Subcutaneous abdominal adipose tissue (tissue), 5 donors: ENCODE data around the gene IFI27L1.
A peak's percentile ranks its signal among the peaks of the same experiment; 100 is the strongest.

Experiments
- H3K27ac ChIP-seq: one replicate; pipeline ENCODE4 v1.7.0; 2013; ENCODE audit warnings: low read depth, mild to moderate bottlenecking, inconsistent platforms, low read length, moderate library complexity
- H3K27me3 ChIP-seq, 5 donors: one replicate each; pipeline ENCODE4 v1.7.0; 2013; ENCODE audit warnings: low read length in 5 of 5, inconsistent platforms in 1 of 5; ENCODE audit not compliant: control insufficient read depth in 5 of 5, insufficient read depth in 4 of 5
- H3K36me3 ChIP-seq, 5 donors: one replicate each; pipeline ENCODE4 v1.7.0; 2013; ENCODE audit warnings: low read length in 5 of 5; ENCODE audit not compliant: control insufficient read depth in 5 of 5, insufficient read depth in 5 of 5
- H3K4me1 ChIP-seq, 5 donors: one replicate each; pipeline ENCODE4 v1.7.0; 2013; ENCODE audit warnings: low read length in 5 of 5, mild to moderate bottlenecking in 3 of 5, moderate library complexity in 1 of 5; ENCODE audit not compliant: control insufficient read depth in 5 of 5, insufficient read depth in 5 of 5
- H3K4me3 ChIP-seq, 5 donors: one replicate each; pipeline ENCODE4 v1.7.0; 2013; ENCODE audit warnings: low read length in 5 of 5, low read depth in 1 of 5
- H3K9ac ChIP-seq, 5 donors: one replicate each; pipeline ENCODE4 v1.7.0; 2013; ENCODE audit warnings: low read length in 5 of 5, mild to moderate bottlenecking in 4 of 5, moderate library complexity in 3 of 5
- H3K9me3 ChIP-seq, 5 donors: one replicate each; pipeline ENCODE4 v1.7.0; 2013; ENCODE audit warnings: low read length in 5 of 5; ENCODE audit not compliant: control insufficient read depth in 5 of 5
- donor health status: healthy.
- donor health status: healthy.
- donor health status: healthy.
- donor health status: healthy.
- donor health status: healthy.

IFI27L1 gene

DNA sequence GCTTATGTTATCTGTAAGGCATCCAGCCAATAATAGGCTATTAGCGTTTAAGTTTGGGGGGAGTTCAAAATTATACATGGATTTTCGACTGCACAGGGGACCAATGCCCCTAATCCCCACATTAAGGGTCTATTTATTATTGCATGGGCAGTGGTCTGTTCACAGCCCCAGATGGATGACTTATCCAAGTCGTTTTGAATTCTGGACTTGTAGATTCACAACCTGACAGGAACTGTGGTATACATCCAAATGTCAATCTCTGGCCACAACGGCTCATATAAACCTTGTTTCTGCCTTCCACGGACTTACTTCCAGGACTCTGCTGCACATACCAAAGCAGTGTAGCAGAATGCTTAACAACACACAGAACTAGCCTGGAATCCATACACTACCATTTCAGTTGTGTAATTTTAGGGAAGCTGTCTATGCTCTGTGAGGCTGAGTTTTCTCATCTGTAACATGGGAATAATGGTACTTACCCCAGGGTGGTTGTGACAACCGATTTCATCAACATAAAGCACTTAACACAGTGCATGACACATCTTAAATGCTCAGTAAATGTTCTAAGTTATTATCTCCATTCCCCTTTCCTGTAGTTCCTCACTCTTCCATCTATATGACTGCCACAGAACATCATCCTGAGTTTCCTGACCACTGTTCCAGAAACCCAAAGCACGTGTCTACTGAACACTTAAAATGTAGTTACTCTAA, 3.8 kb upstream of the IFI27L1 start:
- Histone ChIP-seq H3K4me3 (peak overlapping the region; percentile 29 to 90 (median 52)), H3K27ac (no peak overlapping the region), H3K4me1 (peaks cover 13 to 55% (median 49%) of the 10 kb centered on the region in 5 donors), H3K27me3 (no peaks in the 10 kb centered on the region), H3K9me3 (peaks cover 2 to 14% (median 12%) of the 10 kb centered on the region in 5 donors), H3K9ac (peak overlapping the region in 2 of 5 donors; percentile 6 to 56), H3K36me3 (peaks cover 12 to 20% (median 15%) of the 10 kb centered on the region in 5 donors)

DNA sequence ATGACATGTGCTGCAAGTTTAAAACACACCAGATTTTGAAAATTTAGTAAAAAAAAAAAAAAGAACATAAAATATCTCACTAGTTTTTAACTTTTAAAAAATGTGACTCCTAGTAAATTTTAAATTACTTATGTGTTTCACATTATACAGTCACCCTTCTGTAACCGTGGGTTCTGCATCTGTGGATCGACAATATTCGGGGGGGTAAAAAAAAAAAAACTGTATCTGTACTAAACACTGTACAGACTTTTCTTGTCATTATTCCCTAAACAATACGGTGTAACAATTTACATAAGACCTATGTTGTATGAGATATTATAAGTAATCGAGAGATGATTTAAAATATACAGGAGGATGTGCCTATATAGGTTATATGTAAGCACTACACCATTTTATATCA, 3.3 kb upstream of the IFI27L1 start:
- H3K27ac ChIP-seq = no peak overlapping the region
- H3K9ac ChIP-seq = peak overlapping the region in 3 of 5 donors; percentile 6 to 64 (median 56)
- H3K36me3 ChIP-seq = peaks cover 12 to 20% (median 15%) of the 10 kb centered on the region in 5 donors
- peak overlapping the region; percentile 87 to 96 (median 90) for H3K4me3 ChIP-seq
- peaks cover 2 to 14% (median 12%) of the 10 kb centered on the region in 5 donors for H3K9me3 ChIP-seq
- H3K4me1 ChIP-seq = peaks cover 13 to 56% (median 49%) of the 10 kb centered on the region in 5 donors
- H3K27me3 ChIP-seq = no peaks in the 10 kb centered on the region

DNA sequence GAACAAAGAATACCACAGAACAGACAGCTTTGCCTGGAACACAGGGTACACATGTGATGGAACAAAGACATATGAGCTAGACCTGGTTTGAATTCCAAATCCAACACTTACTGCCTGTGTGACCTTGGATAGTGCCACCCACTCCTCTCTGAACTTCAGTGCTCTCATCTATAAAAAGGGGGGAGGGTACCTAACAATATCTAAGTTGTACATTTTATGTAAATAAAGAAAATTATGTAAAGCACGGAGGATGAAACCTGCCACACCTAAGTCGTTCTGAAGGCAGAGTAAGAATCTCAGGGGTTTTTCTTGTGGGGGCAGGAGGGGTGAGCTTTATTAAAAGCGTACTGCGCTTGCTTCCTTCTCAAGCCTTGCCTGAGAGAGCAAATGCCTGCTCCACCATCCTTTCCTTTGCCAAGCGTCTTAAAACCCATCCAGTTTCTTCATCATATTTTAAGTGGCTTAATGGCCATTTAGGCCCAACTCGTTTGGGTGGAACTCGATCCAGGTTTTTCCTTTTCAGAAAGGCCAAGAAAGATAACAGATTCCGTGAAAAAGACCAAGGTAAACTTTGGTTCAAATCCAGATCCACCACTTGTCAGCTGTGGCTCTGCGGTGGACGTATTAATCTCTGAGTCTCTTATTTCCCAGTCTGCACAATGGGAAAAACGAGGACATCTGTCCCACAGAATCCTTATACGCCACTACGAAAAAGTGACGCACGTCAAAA, 1.1 kb upstream of the IFI27L1 start:
- Histone ChIP-seq H3K9ac (peak overlapping the region; percentile 75 to 98 (median 96)), H3K9me3 (peaks cover 0 to 8% (median 6%) of the 10 kb centered on the region in 5 donors), H3K4me1 (peaks cover 13 to 56% (median 49%) of the 10 kb centered on the region in 5 donors), H3K4me3 (peak overlapping the region; percentile 87 to 96 (median 90)), H3K27ac (peak overlapping the region; percentile 94), H3K36me3 (peaks cover 8 to 20% (median 15%) of the 10 kb centered on the region in 5 donors), H3K27me3 (no peaks in the 10 kb centered on the region)

DNA sequence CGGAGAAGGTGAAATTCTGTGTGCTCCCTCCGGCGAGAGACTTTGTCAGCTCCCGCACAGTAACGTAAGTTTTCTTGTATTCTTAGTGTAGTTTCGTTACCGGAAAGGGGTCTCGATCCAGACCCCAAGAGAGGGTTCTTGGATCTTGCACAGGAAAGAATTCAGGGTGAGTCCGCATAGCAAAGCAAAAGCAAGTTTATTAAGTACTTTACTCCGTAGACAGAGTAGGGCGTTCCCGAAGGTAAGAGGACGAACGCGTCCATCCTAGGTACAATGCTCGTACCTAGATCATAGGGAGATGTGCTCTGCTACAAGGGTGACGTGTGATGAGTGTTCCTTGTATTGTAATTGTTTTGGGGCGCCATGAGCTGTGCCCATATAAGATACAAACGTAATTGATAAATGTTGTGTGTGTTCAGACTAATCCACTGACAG, 293 bp downstream of the IFI27L1 start:
- no peaks in the 10 kb centered on the region for H3K9me3 ChIP-seq
- H3K27me3 ChIP-seq = no peaks in the 10 kb centered on the region
- H3K36me3 ChIP-seq = peaks cover 8 to 20% (median 15%) of the 10 kb centered on the region in 5 donors
- H3K9ac ChIP-seq = peak overlapping the region; percentile 88 to 98 (median 96)
- H3K27ac ChIP-seq = peak overlapping the region; percentile 94
- peak overlapping the region; percentile 87 to 96 (median 90) for H3K4me3 ChIP-seq
- H3K4me1 ChIP-seq = peaks cover 13 to 50% (median 44%) of the 10 kb centered on the region in 5 donors

DNA sequence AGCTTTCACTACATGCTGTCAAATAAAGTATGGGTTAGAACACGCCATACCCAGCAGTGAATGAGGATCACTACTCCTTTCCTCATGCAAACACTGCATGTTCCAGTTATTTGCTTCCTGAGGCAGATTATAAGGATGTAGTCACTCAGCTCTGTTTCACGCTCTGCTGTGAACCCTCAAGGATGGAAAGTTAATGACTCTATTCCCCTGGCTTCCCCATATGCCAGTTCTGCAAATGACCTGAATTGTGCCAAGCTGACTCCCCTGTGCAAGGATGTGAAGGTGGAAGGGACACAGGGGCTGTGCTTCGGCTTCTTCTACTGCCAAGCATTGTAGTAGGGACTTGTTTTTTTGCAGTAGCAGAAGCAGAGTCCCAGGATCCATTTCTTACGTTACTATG, 6.8 kb downstream of the IFI27L1 start:
- Histone ChIP-seq H3K4me3 (no peak overlapping the region), H3K27ac (no peak overlapping the region), H3K36me3 (no peaks in the 10 kb centered on the region), H3K9me3 (no peaks in the 10 kb centered on the region), H3K4me1 (no peaks in the 10 kb centered on the region), H3K9ac (no peak overlapping the region), H3K27me3 (no peaks in the 10 kb centered on the region)

DNA sequence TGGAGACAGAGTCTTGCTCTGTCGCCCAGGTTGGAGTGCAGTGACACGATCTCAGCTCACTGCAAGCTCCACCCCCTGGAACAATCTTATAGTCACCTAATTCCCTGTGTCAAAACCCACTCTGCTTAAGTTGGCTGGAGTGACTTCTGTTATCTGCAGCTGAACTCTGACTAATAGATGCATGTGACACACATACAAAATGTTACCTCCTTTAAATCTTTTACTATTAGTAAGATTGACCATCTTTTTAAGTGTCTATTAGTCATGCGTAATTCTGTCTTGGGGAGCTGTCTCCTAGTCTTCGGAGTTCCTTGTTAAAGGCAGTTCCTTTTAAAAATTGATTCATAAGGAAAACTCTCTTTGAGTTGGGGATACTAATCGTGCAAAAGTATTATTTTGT, 7.4 kb downstream of the IFI27L1 start:
- no peak overlapping the region for H3K9ac ChIP-seq
- no peaks in the 10 kb centered on the region for H3K36me3 ChIP-seq
- H3K9me3 ChIP-seq = no peaks in the 10 kb centered on the region
- H3K4me3 ChIP-seq = no peak overlapping the region
- H3K4me1 ChIP-seq = no peaks in the 10 kb centered on the region
- no peak overlapping the region for H3K27ac ChIP-seq
- no peaks in the 10 kb centered on the region for H3K27me3 ChIP-seq

DNA sequence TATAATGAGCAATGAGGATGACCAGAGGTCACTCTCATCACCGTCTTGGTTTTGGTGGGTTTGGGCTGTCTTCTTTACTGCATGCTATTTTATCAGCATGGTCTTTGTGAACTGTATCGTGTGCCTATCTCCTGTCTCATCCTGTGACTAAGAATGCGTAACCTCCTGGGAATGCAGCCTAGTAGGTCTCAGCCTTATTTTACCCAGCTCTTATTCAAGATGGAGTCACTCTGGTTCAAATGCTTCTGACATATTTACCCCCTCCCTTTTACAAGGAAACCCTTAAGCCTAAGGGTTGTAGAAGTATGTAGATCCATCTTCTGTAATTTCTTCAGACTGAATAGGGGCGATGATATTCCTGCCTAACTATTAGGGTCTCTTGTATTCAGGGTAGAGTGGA, 8.4 kb downstream of the IFI27L1 start:
- Histone ChIP-seq H3K9ac (no peak overlapping the region), H3K9me3 (no peaks in the 10 kb centered on the region), H3K4me1 (no peaks in the 10 kb centered on the region), H3K4me3 (no peak overlapping the region), H3K27ac (no peak overlapping the region), H3K27me3 (no peaks in the 10 kb centered on the region), H3K36me3 (no peaks in the 10 kb centered on the region)

DNA sequence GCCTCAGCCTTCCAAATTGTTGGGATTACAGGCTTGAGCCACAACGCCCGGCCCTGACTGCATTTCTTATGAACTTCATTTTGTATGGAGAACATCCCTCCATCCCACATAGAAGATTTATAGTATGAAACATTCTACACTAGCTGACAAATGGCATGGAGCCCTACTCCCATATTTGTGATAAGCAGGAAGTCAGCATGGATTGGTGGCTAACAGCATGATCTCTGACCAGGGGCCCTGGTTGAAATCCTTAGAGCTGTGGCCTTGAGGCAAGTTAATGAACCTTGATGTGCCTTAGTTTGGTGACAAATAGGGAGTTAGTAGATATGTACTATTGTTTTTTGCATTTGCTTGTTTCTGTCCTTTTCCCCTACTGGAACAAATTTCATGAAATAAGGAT, 12.3 kb downstream of the IFI27L1 start:
- no peak overlapping the region for H3K9ac ChIP-seq
- no peaks in the 10 kb centered on the region for H3K27me3 ChIP-seq
- H3K4me1 ChIP-seq = no peaks in the 10 kb centered on the region
- H3K4me3 ChIP-seq = no peak overlapping the region
- peaks cover 0 to 7% (median 4%) of the 10 kb centered on the region in 5 donors for H3K36me3 ChIP-seq
- H3K27ac ChIP-seq = no peak overlapping the region
- no peaks in the 10 kb centered on the region for H3K9me3 ChIP-seq

DNA sequence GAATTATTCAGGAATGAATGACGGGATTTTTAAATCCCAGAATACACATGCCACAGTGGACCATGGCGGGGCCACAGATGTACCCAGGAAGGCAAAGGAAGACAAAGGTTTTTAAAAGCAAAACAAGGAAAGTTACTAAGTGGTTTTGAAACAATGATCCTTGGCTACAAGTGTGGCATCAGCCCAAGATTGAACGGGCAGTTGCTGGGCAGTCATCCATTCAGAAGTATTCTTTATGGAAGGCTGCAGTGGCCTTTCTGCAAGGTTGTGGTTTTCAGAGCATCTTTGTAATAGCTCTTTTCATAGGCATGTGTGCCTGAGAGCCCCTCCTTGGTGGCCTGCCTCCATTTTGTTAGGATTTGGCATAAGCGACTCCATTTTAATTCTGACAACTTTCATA, 16.0 kb downstream of the IFI27L1 start:
- peaks cover 0 to 8% (median 5%) of the 10 kb centered on the region in 5 donors for H3K4me1 ChIP-seq
- H3K9me3 ChIP-seq = no peaks in the 10 kb centered on the region
- no peak overlapping the region for H3K9ac ChIP-seq
- H3K27me3 ChIP-seq = no peaks in the 10 kb centered on the region
- no peak overlapping the region for H3K27ac ChIP-seq
- H3K4me3 ChIP-seq = no peak overlapping the region
- peaks cover 0 to 12% (median 4%) of the 10 kb centered on the region in 5 donors for H3K36me3 ChIP-seq
